ENCODE data around the gene LCE2A.

Gene LCE2A

GRCh38 chr1:152718238-152718637 is 20.1 kb downstream of the LCE2A start:
- Histone ChIP-seq H4K8ac (ENCODE audit: low read length) (no peak overlapping the region), H2BK12ac (ENCODE audit: low read length in 2 of 2) (no peak overlapping the region)

GRCh38 chr1:152725261-152725660 is 27.1 kb downstream of the LCE2A start:
- Histone ChIP-seq H2AK5ac (ENCODE audit: low read length, severe bottlenecking) (no peak overlapping the region), H3K4me3 (ENCODE audit: insufficient read depth in 1 of 2, low read depth in 1 of 2, low read length in 2 of 2) (no peak overlapping the region), H2BK15ac (ENCODE audit: low read depth, poor library complexity, severe bottlenecking) (no peak overlapping the region), H3K18ac (ENCODE audit: low read depth in 1 of 2, low read length in 2 of 2) (no peak overlapping the region), H4K91ac (ENCODE audit: low read length) (no peak overlapping the region), H2BK120ac (ENCODE audit: low read depth, low read length) (no peak overlapping the region), H3K36me3 (ENCODE audit: control insufficient read depth in 1 of 2, insufficient read depth in 2 of 2, low read depth in 1 of 2, low read length in 2 of 2) (no peaks in the 10 kb centered on the region), H3K79me1 (replicated peaks; ENCODE audit: low read length, poor library complexity, severe bottlenecking) (no peaks in the 10 kb centered on the region), H3K27ac (ENCODE audit: low read length, poor library complexity, severe bottlenecking) (no peak overlapping the region), H2BK12ac (ENCODE audit: low read length in 2 of 2) (no peak overlapping the region), H3K23ac (ENCODE audit: low read length in 2 of 2) (no peak overlapping the region), H3K4ac (ENCODE audit: low read depth in 1 of 2, low read length in 2 of 2) (no peak overlapping the region), H3K9ac (ENCODE audit: low read length) (no peak overlapping the region), H3K4me1 (ENCODE audit: control insufficient read depth, insufficient read depth, low read depth, low read length) (no peaks in the 10 kb centered on the region), H3K4me2 (ENCODE audit: low read length, poor library complexity, severe bottlenecking) (no peak overlapping the region), H2BK5ac (ENCODE audit: low read depth, low read length, poor library complexity, severe bottlenecking) (no peak overlapping the region), H3K14ac (ENCODE audit: low read length in 2 of 2) (no peak overlapping the region), H2AFZ (ENCODE audit: low read depth, low read length) (no peak overlapping the region), H3K9me3 (ENCODE audit: control insufficient read depth, low read length) (no peaks in the 10 kb centered on the region), H3K27me3 (ENCODE audit: control insufficient read depth in 1 of 2, insufficient read depth in 1 of 2, low read length in 2 of 2) (peaks cover 0 to 6% of the 10 kb centered on the region in 2 experiments), H4K8ac (ENCODE audit: low read length) (no peak overlapping the region)
- DNase-seq: no peak

More at GRCh38 chr1:152718238-152718637, 20.1 kb downstream of the LCE2A start:
- Histone ChIP-seq H2AFZ (ENCODE audit: low read depth, low read length) (no peak overlapping the region), H3K9me3 (ENCODE audit: control insufficient read depth, low read length) (peaks cover 8% of the 10 kb centered on the region), H3K4me1 (ENCODE audit: control insufficient read depth, insufficient read depth, low read depth, low read length) (no peaks in the 10 kb centered on the region), H3K14ac (ENCODE audit: low read length in 2 of 2) (no peak overlapping the region), H3K23ac (ENCODE audit: low read length in 2 of 2) (no peak overlapping the region), H2BK120ac (ENCODE audit: low read depth, low read length) (no peak overlapping the region), H3K4me3 (ENCODE audit: insufficient read depth in 1 of 2, low read depth in 1 of 2, low read length in 2 of 2) (no peak overlapping the region), H3K4ac (ENCODE audit: low read depth in 1 of 2, low read length in 2 of 2) (no peak overlapping the region), H3K27me3 (ENCODE audit: control insufficient read depth in 1 of 2, insufficient read depth in 1 of 2, low read length in 2 of 2) (peaks cover 0 to 15% of the 10 kb centered on the region in 2 experiments), H3K9ac (ENCODE audit: low read length) (no peak overlapping the region), H3K27ac (ENCODE audit: low read length, poor library complexity, severe bottlenecking) (no peak overlapping the region), H4K91ac (ENCODE audit: low read length) (no peak overlapping the region), H3K79me1 (replicated peaks; ENCODE audit: low read length, poor library complexity, severe bottlenecking) (no peaks in the 10 kb centered on the region), H2BK5ac (ENCODE audit: low read depth, low read length, poor library complexity, severe bottlenecking) (no peak overlapping the region), H3K4me2 (ENCODE audit: low read length, poor library complexity, severe bottlenecking) (no peak overlapping the region), H3K36me3 (ENCODE audit: control insufficient read depth in 1 of 2, insufficient read depth in 2 of 2, low read depth in 1 of 2, low read length in 2 of 2) (no peaks in the 10 kb centered on the region), H2BK15ac (ENCODE audit: low read depth, poor library complexity, severe bottlenecking) (no peak overlapping the region), H3K18ac (ENCODE audit: low read depth in 1 of 2, low read length in 2 of 2) (no peak overlapping the region), H2AK5ac (ENCODE audit: low read length, severe bottlenecking) (no peak overlapping the region)
- DNase-seq: no peak

GRCh38 chr1:152728986-152729385 is 30.8 kb downstream of the LCE2A start:
- Histone ChIP-seq H3K4ac (ENCODE audit: low read depth in 1 of 2, low read length in 2 of 2) (no peak overlapping the region), H3K23ac (ENCODE audit: low read length in 2 of 2) (no peak overlapping the region), H3K18ac (ENCODE audit: low read depth in 1 of 2, low read length in 2 of 2) (no peak overlapping the region), H3K4me1 (ENCODE audit: control insufficient read depth, insufficient read depth, low read depth, low read length) (no peaks in the 10 kb centered on the region), H2AFZ (ENCODE audit: low read depth, low read length) (no peak overlapping the region), H3K14ac (ENCODE audit: low read length in 2 of 2) (no peak overlapping the region), H2AK5ac (ENCODE audit: low read length, severe bottlenecking) (no peak overlapping the region), H3K4me3 (ENCODE audit: insufficient read depth in 1 of 2, low read depth in 1 of 2, low read length in 2 of 2) (no peak overlapping the region), H2BK5ac (ENCODE audit: low read depth, low read length, poor library complexity, severe bottlenecking) (no peak overlapping the region), H2BK12ac (ENCODE audit: low read length in 2 of 2) (no peak overlapping the region), H4K91ac (ENCODE audit: low read length) (no peak overlapping the region), H3K4me2 (ENCODE audit: low read length, poor library complexity, severe bottlenecking) (no peak overlapping the region), H3K9ac (ENCODE audit: low read length) (no peak overlapping the region), H3K79me1 (replicated peaks; ENCODE audit: low read length, poor library complexity, severe bottlenecking) (no peaks in the 10 kb centered on the region), H4K8ac (ENCODE audit: low read length) (no peak overlapping the region), H3K36me3 (ENCODE audit: control insufficient read depth in 1 of 2, insufficient read depth in 2 of 2, low read depth in 1 of 2, low read length in 2 of 2) (no peaks in the 10 kb centered on the region), H2BK15ac (ENCODE audit: low read depth, poor library complexity, severe bottlenecking) (no peak overlapping the region), H3K9me3 (ENCODE audit: control insufficient read depth, low read length) (no peaks in the 10 kb centered on the region), H3K27ac (ENCODE audit: low read length, poor library complexity, severe bottlenecking) (no peak overlapping the region), H2BK120ac (ENCODE audit: low read depth, low read length) (no peak overlapping the region), H3K27me3 (ENCODE audit: control insufficient read depth in 1 of 2, insufficient read depth in 1 of 2, low read length in 2 of 2) (no peaks in the 10 kb centered on the region)
- WGBS: no CpG with 5 or more reads among the region's 1 CpG
- DNase-seq: no peak

- Histone ChIP-seq H2BK12ac (ENCODE audit: low read length in 2 of 2) (no peak overlapping the region), H3K4me1 (ENCODE audit: control insufficient read depth, insufficient read depth, low read depth, low read length) (no peaks in the 10 kb centered on the region), H3K23ac (ENCODE audit: low read length in 2 of 2) (no peak overlapping the region), H3K9me3 (ENCODE audit: control insufficient read depth, low read length) (no peaks in the 10 kb centered on the region), H3K4ac (ENCODE audit: low read depth in 1 of 2, low read length in 2 of 2) (no peak overlapping the region), H4K91ac (ENCODE audit: low read length) (no peak overlapping the region), H2AFZ (ENCODE audit: low read depth, low read length) (no peak overlapping the region), H3K14ac (ENCODE audit: low read length in 2 of 2) (no peak overlapping the region), H3K4me3 (ENCODE audit: insufficient read depth in 1 of 2, low read depth in 1 of 2, low read length in 2 of 2) (no peak overlapping the region), H2BK15ac (ENCODE audit: low read depth, poor library complexity, severe bottlenecking) (no peak overlapping the region), H4K8ac (ENCODE audit: low read length) (no peak overlapping the region), H3K27me3 (ENCODE audit: control insufficient read depth in 1 of 2, insufficient read depth in 1 of 2, low read length in 2 of 2) (no peaks in the 10 kb centered on the region), H2BK5ac (ENCODE audit: low read depth, low read length, poor library complexity, severe bottlenecking) (no peak overlapping the region), H3K27ac (ENCODE audit: low read length, poor library complexity, severe bottlenecking) (no peak overlapping the region), H2BK120ac (ENCODE audit: low read depth, low read length) (no peak overlapping the region), H3K36me3 (ENCODE audit: control insufficient read depth in 1 of 2, insufficient read depth in 2 of 2, low read depth in 1 of 2, low read length in 2 of 2) (no peaks in the 10 kb centered on the region), H3K9ac (ENCODE audit: low read length) (no peak overlapping the region), H3K18ac (ENCODE audit: low read depth in 1 of 2, low read length in 2 of 2) (no peak overlapping the region), H3K4me2 (ENCODE audit: low read length, poor library complexity, severe bottlenecking) (no peak overlapping the region), H2AK5ac (ENCODE audit: low read length, severe bottlenecking) (no peak overlapping the region), H3K79me1 (replicated peaks; ENCODE audit: low read length, poor library complexity, severe bottlenecking) (no peaks in the 10 kb centered on the region)
- no CpG with 5 or more reads among the region's 1 CpG for WGBS
- no peak for DNase-seq
These were observed 37.5 kb downstream of the LCE2A start for GRCh38 chr1:152735648-152736047.
